H9 (cell line): Measurements from ENCODE around the gene PRODH2. TPM values are rescaled to one million over a fixed set of nuclear protein-coding genes. Genes with fewer than 3 reads are reported as not detected.

Experiments
- DNase-seq: peaks from one replicate; pipeline ENCODE4 v3.0.0-alpha.2; 2017
- H2AFZ ChIP-seq: one replicate; pipeline ENCODE4 v1.6.1; 2013; ENCODE audit warnings: mild to moderate bottlenecking, low read length, control low read depth, moderate library complexity
- H2AK5ac ChIP-seq: 2 replicates; pipeline ENCODE4 v1.6.1; 2013; ENCODE audit warnings: low read length, control low read depth, mixed read lengths; ENCODE audit not compliant: insufficient read length
- H2BK120ac ChIP-seq: one replicate; pipeline ENCODE4 v1.6.1; 2013; ENCODE audit warnings: low read depth, mild to moderate bottlenecking, low read length, control low read depth, inconsistent platforms; ENCODE audit not compliant: poor library complexity, severe bottlenecking
- H2BK12ac ChIP-seq: 2 replicates; pipeline ENCODE4 v1.6.1; 2013; ENCODE audit warnings: low read length, control low read depth, mixed read lengths, low read depth; ENCODE audit not compliant: insufficient read length
- H2BK15ac ChIP-seq: 2 replicates; pipeline ENCODE4 v1.6.1; 2013; ENCODE audit warnings: low read depth, low read length, control low read depth
- H2BK20ac ChIP-seq: one replicate; pipeline ENCODE4 v1.6.1; 2013; ENCODE audit warnings: low read depth, mild to moderate bottlenecking, low read length, control low read depth, inconsistent platforms; ENCODE audit not compliant: poor library complexity, severe bottlenecking
- H2BK5ac ChIP-seq: 2 replicates; pipeline ENCODE4 v1.6.1; 2013; ENCODE audit warnings: low read length, control low read depth, mixed read lengths; ENCODE audit not compliant: insufficient read length
- H3K14ac ChIP-seq: 2 replicates; pipeline ENCODE4 v1.6.1; 2013; ENCODE audit warnings: low read length, control low read depth; ENCODE audit not compliant: insufficient read depth
- H3K18ac ChIP-seq: 2 replicates; pipeline ENCODE4 v1.6.1; 2013; ENCODE audit warnings: low read depth, mild to moderate bottlenecking, mixed read lengths, low read length, control low read depth; ENCODE audit not compliant: insufficient read length
- H3K23ac ChIP-seq: 2 replicates; pipeline ENCODE4 v1.6.1; 2013; ENCODE audit warnings: low read length, control low read depth, mixed read lengths, low read depth; ENCODE audit not compliant: insufficient read length
- H3K23me2 ChIP-seq: 2 replicates; pipeline ENCODE4 v1.6.1; 2013; ENCODE audit warnings: low read depth, mild to moderate bottlenecking, mixed read lengths, low read length, control low read depth; ENCODE audit not compliant: insufficient read length, poor library complexity, severe bottlenecking
- H3K27ac ChIP-seq: 2 replicates; pipeline ENCODE4 v1.5.1; 2013; ENCODE audit warnings: low read length, control low read depth, mixed read lengths, low read depth; ENCODE audit not compliant: insufficient read length
- H3K27me3 ChIP-seq: 2 replicates; pipeline ENCODE4 v1.6.1; 2013; ENCODE audit warnings: low read length, control low read depth, inconsistent platforms; ENCODE audit not compliant: insufficient read depth
- H3K4ac ChIP-seq: 2 replicates; pipeline ENCODE4 v1.6.1; 2013; ENCODE audit warnings: low read depth, mild to moderate bottlenecking, control low read depth, inconsistent platforms, low read length, moderate library complexity
- H3K4me1 ChIP-seq: 2 replicates; pipeline ENCODE4 v1.6.1; 2013; ENCODE audit warnings: low read length, control low read depth, inconsistent platforms; ENCODE audit not compliant: insufficient read depth
- H3K4me2 ChIP-seq: 2 replicates; pipeline ENCODE4 v1.6.1; 2013; ENCODE audit warnings: low read length, control low read depth, mixed read lengths; ENCODE audit not compliant: insufficient read length, insufficient read depth
- H3K56ac ChIP-seq: 2 replicates; pipeline ENCODE4 v1.6.1; 2013; ENCODE audit warnings: low read depth, mild to moderate bottlenecking, mixed read lengths, low read length, control low read depth; ENCODE audit not compliant: insufficient read length
- H3K79me1 ChIP-seq: 2 replicates; pipeline ENCODE4 v1.6.1; 2013; ENCODE audit warnings: low read depth, mild to moderate bottlenecking, moderate library complexity, low read length, control low read depth, inconsistent platforms; ENCODE audit not compliant: insufficient read depth, poor library complexity, severe bottlenecking
- H3K79me2 ChIP-seq: 2 replicates; pipeline ENCODE4 v1.6.1; 2013; ENCODE audit warnings: low read length, control low read depth, inconsistent platforms; ENCODE audit not compliant: insufficient read depth
- H3K9ac ChIP-seq: 2 replicates; pipeline ENCODE4 v1.6.1; 2013; ENCODE audit warnings: low read length, control low read depth, mixed read lengths; ENCODE audit not compliant: insufficient read length; ENCODE audit errors: extremely low read depth
- H3K9me3 ChIP-seq: one replicate; pipeline ENCODE4 v1.6.1; 2013; ENCODE audit warnings: low read depth, low read length, inconsistent platforms; ENCODE audit not compliant: control insufficient read depth
- H3T11ph ChIP-seq: one replicate; pipeline ENCODE4 v1.6.1; 2013; ENCODE audit warnings: mild to moderate bottlenecking, low read length, control low read depth, inconsistent platforms
- H4K20me1 ChIP-seq: one replicate; pipeline ENCODE4 v1.6.1; 2013; ENCODE audit not compliant: control insufficient read depth, insufficient read length, insufficient read depth
- H4K5ac ChIP-seq: 2 replicates; pipeline ENCODE4 v1.6.1; 2013; ENCODE audit warnings: low read depth, mild to moderate bottlenecking, mixed read lengths, low read length, control low read depth; ENCODE audit not compliant: insufficient read length
- H4K8ac ChIP-seq: replicated peaks from 2 replicates; pipeline ENCODE4 v1.6.1; 2013; ENCODE audit warnings: low read length, control low read depth, mixed read lengths, low read depth; ENCODE audit not compliant: insufficient read length
- H4K91ac ChIP-seq: 2 replicates; pipeline ENCODE4 v1.6.1; 2013; ENCODE audit warnings: low read depth, mild to moderate bottlenecking, moderate library complexity, mixed read lengths, low read length, control low read depth; ENCODE audit not compliant: insufficient read length
- H3K27ac Mint-ChIP-seq, 3 experiments: 2 replicates in 2 of 3; 3 replicates in 1 of 3; pipeline ENCODE4 v1.8.0; 2020 to 2021; ENCODE audit warnings: mixed read lengths in 3 of 3, mild to moderate bottlenecking in 1 of 3, moderate library complexity in 1 of 3
- H3K27me3 Mint-ChIP-seq: 2 replicates; pipeline ENCODE4 v1.8.0; 2021; ENCODE audit warnings: low read depth, mild to moderate bottlenecking, moderate library complexity, mixed read lengths
- H3K36me3 Mint-ChIP-seq, 3 experiments: 2 replicates in 2 of 3; 3 replicates in 1 of 3; pipeline ENCODE4 v1.8.0; 2020 to 2021; ENCODE audit warnings: low read depth in 3 of 3, mixed read lengths in 3 of 3; ENCODE audit not compliant: insufficient read depth in 1 of 3
- H3K4me1 Mint-ChIP-seq, 2 experiments: 2 replicates each; pipeline ENCODE4 v1.8.0; 2020; ENCODE audit warnings: mixed read lengths in 2 of 2
- H3K4me3 Mint-ChIP-seq, 2 experiments: 2 replicates in 1 of 2; 3 replicates in 1 of 2; pipeline ENCODE4 v1.8.0; 2020 to 2021; ENCODE audit warnings: mild to moderate bottlenecking in 2 of 2, mixed read lengths in 2 of 2, moderate library complexity in 1 of 2
- H3K9me3 Mint-ChIP-seq, 2 experiments: 2 replicates in 1 of 2; 3 replicates in 1 of 2; pipeline ENCODE4 v1.8.0; 2020; ENCODE audit warnings: mild to moderate bottlenecking in 2 of 2, mixed read lengths in 2 of 2, moderate library complexity in 1 of 2
- WGBS: extraction: QIAGEN DNeasy Blood & Tissue Kit; methylation state at CpG from one replicate; pipeline ENCODE4 v1.1.7; 2013; ENCODE audit warnings: missing lambda C conversion rate, low lambda C conversion rate, mixed read lengths; ENCODE audit not compliant: insufficient read length; ENCODE audit errors: extremely low coverage; 5-methylcytosine and 5-hydroxymethylcytosine counted together
- total RNA-seq: library from RNA; stranded (reverse); gene quantifications from 2 replicates; pipeline ENCODE4 v1.2.1, GENCODE V29; 2021
- TF ChIP-seq, protein P1 (sequence below): fragments of 200-600 bp; sonication (generic); conservative IDR thresholded peaks from 3 replicates; pipeline ENCODE4 v1.8.0; 2021; ENCODE audit warnings: antibody characterized with exemption, mild to moderate bottlenecking

The PRODH2 gene
- total RNA-seq, 1 experiment from 2014 or later: not detected

DNA sequence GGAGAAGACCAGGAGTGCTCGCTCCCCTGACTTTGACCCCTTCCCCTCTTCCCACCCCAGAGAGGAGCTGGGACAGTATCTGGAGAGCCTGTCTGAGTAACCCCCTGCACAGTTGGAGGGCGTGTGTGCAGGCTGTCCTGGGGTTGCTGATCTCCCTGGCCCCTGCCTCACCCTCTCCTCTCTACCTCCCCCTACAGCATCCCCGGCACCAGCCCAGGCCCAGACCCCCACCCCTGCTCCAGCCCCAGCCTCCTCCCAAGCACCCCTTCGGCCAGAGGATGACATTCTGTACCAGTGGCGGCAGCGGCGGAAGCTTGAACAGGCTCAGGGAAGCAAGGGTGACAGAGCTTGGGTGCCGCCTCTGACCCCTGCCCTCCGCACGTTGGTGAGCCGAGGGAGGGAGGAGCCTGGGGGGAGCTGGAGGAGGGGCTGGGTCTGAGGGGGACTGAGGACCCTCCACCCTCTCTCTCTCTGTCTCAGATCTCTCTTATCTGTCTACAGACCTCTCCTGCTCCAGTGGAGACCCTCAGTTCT, 46.0 kb downstream of the PRODH2 start:
- Histone ChIP-seq H3K79me1 (no peaks in the 10 kb centered on the region), H3K4ac (no peak overlapping the region), H3K4me1 (no peaks in the 10 kb centered on the region), H3K27ac (no peak overlapping the region), H2AK5ac (no peak overlapping the region), H3K18ac (no peak overlapping the region), H2BK20ac (no peak overlapping the region), H2BK5ac (no peak overlapping the region), H2AFZ (no peak overlapping the region), H3K9ac (no peak overlapping the region), H4K5ac (no peak overlapping the region), H2BK120ac (no peak overlapping the region), H2BK12ac (no peak overlapping the region), H3K23ac (no peak overlapping the region), H2BK15ac (no peak overlapping the region), H3K14ac (no peak overlapping the region), H3K4me2 (no peak overlapping the region), H3K79me2 (no peaks in the 10 kb centered on the region), H4K91ac (no peak overlapping the region), H4K20me1 (no peaks in the 10 kb centered on the region), H4K8ac (no peak overlapping the region), H3K27me3 (no peaks in the 10 kb centered on the region), H3K56ac (no peak overlapping the region), H3K9me3 (no peaks in the 10 kb centered on the region), H3T11ph (no peak overlapping the region), H3K23me2 (no peaks in the 10 kb centered on the region)
- Mint-ChIP-seq H3K27me3 (peaks cover 10% of the 10 kb centered on the region), H3K27ac (peak overlapping the region in 2 of 3 experiments; percentile 24 to 40; a peak in 2 of 7 replicates), H3K4me1 (peaks cover 7 to 8% of the 10 kb centered on the region in 2 experiments), H3K4me3 (no peak overlapping the region; a peak in 1 of 5 replicates), H3K36me3 (peaks cover 9 to 37% (median 36%) of the 10 kb centered on the region in 3 experiments), H3K9me3 (no peaks in the 10 kb centered on the region)
- DNase-seq: peak; percentile 29
- no CpG with 5 or more reads among the region's 11 CpGs for WGBS
- TF ChIP-seq, protein P1, sequence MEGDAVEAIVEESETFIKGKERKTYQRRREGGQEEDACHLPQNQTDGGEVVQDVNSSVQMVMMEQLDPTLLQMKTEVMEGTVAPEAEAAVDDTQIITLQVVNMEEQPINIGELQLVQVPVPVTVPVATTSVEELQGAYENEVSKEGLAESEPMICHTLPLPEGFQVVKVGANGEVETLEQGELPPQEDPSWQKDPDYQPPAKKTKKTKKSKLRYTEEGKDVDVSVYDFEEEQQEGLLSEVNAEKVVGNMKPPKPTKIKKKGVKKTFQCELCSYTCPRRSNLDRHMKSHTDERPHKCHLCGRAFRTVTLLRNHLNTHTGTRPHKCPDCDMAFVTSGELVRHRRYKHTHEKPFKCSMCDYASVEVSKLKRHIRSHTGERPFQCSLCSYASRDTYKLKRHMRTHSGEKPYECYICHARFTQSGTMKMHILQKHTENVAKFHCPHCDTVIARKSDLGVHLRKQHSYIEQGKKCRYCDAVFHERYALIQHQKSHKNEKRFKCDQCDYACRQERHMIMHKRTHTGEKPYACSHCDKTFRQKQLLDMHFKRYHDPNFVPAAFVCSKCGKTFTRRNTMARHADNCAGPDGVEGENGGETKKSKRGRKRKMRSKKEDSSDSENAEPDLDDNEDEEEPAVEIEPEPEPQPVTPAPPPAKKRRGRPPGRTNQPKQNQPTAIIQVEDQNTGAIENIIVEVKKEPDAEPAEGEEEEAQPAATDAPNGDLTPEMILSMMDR: no peak
